IMR-90 (cell line): Measurements from ENCODE around the gene GATA5. TPM values are rescaled to one million over a fixed set of nuclear protein-coding genes. Genes with fewer than 3 reads are reported as not detected.

Experiments
- ATAC-seq: fragments of 200-7000 bp; cut with Tn5 transposase; 2 replicates; pipeline ENCODE4 v1.9.1; 2020; ENCODE audit warnings: low read depth, mild to moderate bottlenecking, moderate library complexity
- BruUV-seq: library from RNA; stranded (reverse); fragments of 400-500 nt; replicated peaks from 2 replicates; lab custom pipeline; 2021; lab: Mats Ljungman, UMichigan
- CTCF ChIA-PET: fragments of 300-600 bp; formaldehyde crosslinking; extraction: SDS; loops from one replicate; lab custom pipeline; 2021; ENCODE audit warnings: antibody characterized with exemption; lab: Yijun Ruan, JAX
- POLR2A ChIA-PET: fragments of 300-600 bp; sonication (Branson Sonifier 250); formaldehyde crosslinking; loops from one replicate; lab custom pipeline; 2022; ENCODE audit warnings: antibody characterized with exemption; ENCODE audit not compliant: unreplicated experiment; lab: Charles Lee
- DNase-seq: peaks from one replicate; pipeline ENCODE4 v3.0.0; 2013
- H2AFZ ChIP-seq: replicated peaks from 2 replicates; pipeline ENCODE3; 2013; ENCODE audit warnings: low read length, mild to moderate bottlenecking; ENCODE audit not compliant: poor library complexity
- H2AK5ac ChIP-seq: 2 replicates; pipeline ENCODE4 v1.6.1; 2013; ENCODE audit warnings: low read depth, low read length, inconsistent platforms
- H2AK9ac ChIP-seq: replicated peaks from 2 replicates; pipeline ENCODE3; 2013; ENCODE audit warnings: mild to moderate bottlenecking, low read depth, low read length, moderate library complexity; ENCODE audit not compliant: poor library complexity
- H2BK120ac ChIP-seq: 2 replicates; pipeline ENCODE4 v1.6.1; 2013; ENCODE audit warnings: low read depth, low read length, inconsistent platforms
- H2BK15ac ChIP-seq: 3 replicates; pipeline ENCODE4 v1.6.1; 2013; ENCODE audit warnings: low read depth, low read length, inconsistent platforms
- H2BK20ac ChIP-seq: 2 replicates; pipeline ENCODE4 v1.6.1; 2013; ENCODE audit warnings: low read depth, mild to moderate bottlenecking, inconsistent platforms, low read length, moderate library complexity
- H2BK5ac ChIP-seq: 2 replicates; pipeline ENCODE4 v1.6.1; 2013; ENCODE audit warnings: mild to moderate bottlenecking, low read depth, low read length, inconsistent platforms; ENCODE audit not compliant: poor library complexity, severe bottlenecking
- H3K14ac ChIP-seq: replicated peaks from 2 replicates; pipeline ENCODE4 v1.6.1; 2013; ENCODE audit warnings: low read depth, low read length, inconsistent platforms
- H3K18ac ChIP-seq: 2 replicates; pipeline ENCODE4 v1.6.1; 2013; ENCODE audit warnings: low read depth, low read length, control low read depth
- H3K23ac ChIP-seq: 2 replicates; pipeline ENCODE4 v1.6.1; 2013; ENCODE audit warnings: low read depth, low read length, inconsistent platforms
- H3K27ac ChIP-seq: 2 replicates; pipeline ENCODE4 v1.5.1; 2013; ENCODE audit warnings: mild to moderate bottlenecking, control low read depth, low read length; ENCODE audit not compliant: insufficient read depth
- H3K27me3 ChIP-seq: 2 replicates; pipeline ENCODE4 v1.6.1; 2013; ENCODE audit warnings: low read length; ENCODE audit not compliant: control insufficient read depth, insufficient read depth
- H3K36me3 ChIP-seq: 2 replicates; pipeline ENCODE4 v1.6.1; 2013; ENCODE audit warnings: low read length, mixed read lengths; ENCODE audit not compliant: control insufficient read depth, insufficient read depth
- H3K4ac ChIP-seq: 2 replicates; pipeline ENCODE4 v1.6.1; 2013; ENCODE audit warnings: low read depth, low read length, inconsistent platforms
- H3K4me1 ChIP-seq: 2 replicates; pipeline ENCODE4 v1.6.1; 2013; ENCODE audit warnings: low read length, mixed read lengths; ENCODE audit not compliant: control insufficient read depth, insufficient read depth
- H3K4me2 ChIP-seq: 2 replicates; pipeline ENCODE4 v1.6.1; 2013; ENCODE audit warnings: low read depth, mild to moderate bottlenecking, control low read depth, low read length, moderate library complexity
- H3K4me3 ChIP-seq: 2 replicates; pipeline ENCODE4 v1.5.1; 2013; ENCODE audit warnings: low read depth, mild to moderate bottlenecking, control low read depth, low read length, moderate library complexity; ENCODE audit not compliant: insufficient read depth
- H3K56ac ChIP-seq: 2 replicates; pipeline ENCODE4 v1.6.1; 2013; ENCODE audit warnings: low read length, inconsistent platforms; ENCODE audit not compliant: insufficient read depth; ENCODE audit errors: extremely low read depth
- H3K79me1 ChIP-seq, 2 experiments: 2 replicates each; pipeline ENCODE4 v1.6.1; 2013; ENCODE audit warnings: low read length in 2 of 2, inconsistent platforms in 1 of 2, low read depth in 1 of 2
- H3K9ac ChIP-seq: 2 replicates; pipeline ENCODE4 v1.6.1; 2013; ENCODE audit warnings: low read depth, low read length, control low read depth
- H3K9me1 ChIP-seq: 2 replicates; pipeline ENCODE4 v1.6.1; 2013; ENCODE audit warnings: low read length, inconsistent platforms; ENCODE audit not compliant: insufficient read depth
- H3K9me3 ChIP-seq: 2 replicates; pipeline ENCODE4 v1.6.1; 2013; ENCODE audit warnings: low read length; ENCODE audit not compliant: control insufficient read depth, insufficient read depth
- H4K20me1 ChIP-seq: 2 replicates; pipeline ENCODE4 v1.6.1; 2013; ENCODE audit warnings: low read length, inconsistent platforms; ENCODE audit not compliant: insufficient read depth
- H4K5ac ChIP-seq: 2 replicates; pipeline ENCODE4 v1.6.1; 2013; ENCODE audit warnings: mild to moderate bottlenecking, low read depth, low read length, control low read depth
- H4K8ac ChIP-seq, 2 experiments: 2 replicates each; pipeline ENCODE4 v1.6.1; 2013; ENCODE audit warnings: low read depth in 2 of 2, low read length in 2 of 2, control low read depth in 1 of 2, inconsistent platforms in 1 of 2
- H4K91ac ChIP-seq: 2 replicates; pipeline ENCODE4 v1.6.1; 2013; ENCODE audit warnings: low read depth, low read length, inconsistent platforms; ENCODE audit not compliant: insufficient read depth
- CEBPB ChIP-seq: IDR thresholded peaks from 2 replicates; pipeline ENCODE4 v1.6.1; 2012; ENCODE audit warnings: low read depth, low read length, improper control_type of control experiment
- CHD1 ChIP-seq: IDR thresholded peaks from 2 replicates; pipeline ENCODE4 v1.6.1; 2012; ENCODE audit warnings: low read depth, low read length, improper control_type of control experiment
- RFX5 ChIP-seq: IDR thresholded peaks from 2 replicates; pipeline ENCODE4 v1.8.0; 2012; ENCODE audit warnings: low read depth, mild to moderate bottlenecking, low read length, moderate library complexity
- WGBS, 2 experiments: methylation state at CpG; one replicate each; pipeline versions ENCODE4 v1.1.5 to v1.1.7; 2013; ENCODE audit warnings: missing lambda C conversion rate in 2 of 2; ENCODE audit not compliant: insufficient read length in 1 of 2; ENCODE audit errors: extremely low coverage in 2 of 2; 5-methylcytosine and 5-hydroxymethylcytosine counted together
- dilution Hi-C: fragments of 300-500 bp; cut with HindIII; formaldehyde crosslinking; loops from one replicate; pipeline ENCODE4 v1.14.3; 2018; ENCODE audit warnings: low sequenced_read_pairs; ENCODE audit not compliant: unreplicated experiment
- in situ Hi-C: fragments of 300-500 bp; cut with MboI; formaldehyde crosslinking; loops from 3 replicates; pipeline ENCODE4 v1.14.3; 2019; ENCODE audit warnings: low sequenced_read_pairs, inconsistent platforms, mixed read lengths
- intact Hi-C: fragments of 100-400 bp; cut with micrococcal nuclease; formaldehyde crosslinking; loops from 2 replicates; pipeline ENCODE4 v1.10.0; 2022
- polyA plus RNA-seq, 3 experiments: library from polyadenylated mRNA; depleted of rRNA; stranded (reverse); fragments of >200 nt; gene quantifications; 2 replicates each; pipeline ENCODE4 v1.2.3, GENCODE V29; 2012; ENCODE audit warnings: low replicate concordance in 1 of 3
- total RNA-seq: library from RNA; depleted of rRNA; stranded (reverse); fragments of >200 nt; gene quantifications from 2 replicates; pipeline ENCODE4 v1.2.3, GENCODE V29; 2012

The GATA5 gene
- total and polyA plus RNA-seq, 2 of the 4 experiments (the other 2 are of a cell fraction) = not detected

- 7% methylated on average over 6 of the region's 25 CpGs; no CpG with 5 or more reads in 1 of the 2 experiments for WGBS, 2 experiments
- Histone ChIP-seq H3K36me3 (no peaks in the 10 kb centered on the region), H3K23ac (no peak overlapping the region), H3K4ac (no peak overlapping the region), H3K27me3 (peaks cover 89% of the 10 kb centered on the region), H4K5ac (no peak overlapping the region), H3K4me3 (no peak overlapping the region), H4K20me1 (no peaks in the 10 kb centered on the region), H3K14ac (no peak overlapping the region), H2BK120ac (no peak overlapping the region), H4K8ac (no peak overlapping the region), H3K9me3 (no peaks in the 10 kb centered on the region), H3K4me1 (no peaks in the 10 kb centered on the region), H3K4me2 (no peak overlapping the region), H3K79me1 (no peaks in the 10 kb centered on the region), H4K91ac (no peak overlapping the region), H3K9ac (no peak overlapping the region), H2BK15ac (no peak overlapping the region), H2AK5ac (no peak overlapping the region), H2AK9ac (no peak overlapping the region), H2BK20ac (no peak overlapping the region), H3K56ac (no peak overlapping the region), H3K9me1 (no peaks in the 10 kb centered on the region), H2AFZ (no peak overlapping the region), H2BK5ac (no peak overlapping the region), H3K18ac (no peak overlapping the region), H3K27ac (no peak overlapping the region)
- ChIA-PET POLR2A (no interaction called here), CTCF (no interaction called here)
- no TSS peak for BruUV-seq
- dilution Hi-C loops = no loop called here
- ATAC-seq (no peak), DNase-seq (no peak)
- intact Hi-C loops = no loop called here
- in situ Hi-C loops = no loop called here
- TF ChIP-seq RFX5 (no peak), CHD1 (no peak), CEBPB (no peak)
Measured at GRCh38 chr20:62474604-62475026, 1.2 kb downstream of the GATA5 start.
